HUES6 (cell line): Measurements from ENCODE around the gene NALF2.

Source experiments
- H3K27ac ChIP-seq: 2 replicates; pipeline ENCODE4 v1.7.0; 2013; ENCODE audit warnings: low read depth, mild to moderate bottlenecking, low read length, inconsistent platforms
- H3K27me3 ChIP-seq: 2 replicates; pipeline ENCODE4 v1.6.1; 2013; ENCODE audit warnings: low read length; ENCODE audit not compliant: control insufficient read depth, insufficient read depth
- H3K36me3 ChIP-seq: 2 replicates; pipeline ENCODE4 v1.6.1; 2013; ENCODE audit warnings: low read length; ENCODE audit not compliant: control insufficient read depth, insufficient read depth
- H3K4me1 ChIP-seq: 2 replicates; pipeline ENCODE4 v1.6.1; 2013; ENCODE audit warnings: low read length; ENCODE audit not compliant: control insufficient read depth, insufficient read depth
- H3K4me3 ChIP-seq: 2 replicates; pipeline ENCODE4 v1.5.1; 2013; ENCODE audit warnings: low read depth, low read length
- H3K9ac ChIP-seq: one replicate; pipeline ENCODE4 v1.6.1; 2013; ENCODE audit warnings: mild to moderate bottlenecking, low read length
- H3K9me3 ChIP-seq: 2 replicates; pipeline ENCODE4 v1.6.1; 2013; ENCODE audit warnings: low read depth, low read length; ENCODE audit not compliant: control insufficient read depth, insufficient read depth

NALF2 gene

GRCh38 chrX:69503782-69504625, at the start of gene NALF2:
Gene NALF2 (plus strand): TSS chrX:69504326. CDS start chrX:69505283, 957 bp downstream.
- Histone ChIP-seq H3K4me1 (peaks cover 18% of the 10 kb centered on the region), H3K9me3 (peaks cover 8% of the 10 kb centered on the region; the same call in 1 of the 2 replicates), H3K36me3 (no peaks in the 10 kb centered on the region), H3K27ac (no peak within 1 kb of the TSS), H3K9ac (peak within 1 kb of the TSS; percentile 59), H3K4me3 (peak within 1 kb of the TSS; percentile 87), H3K27me3 (peaks cover 73% of the 10 kb centered on the region)

- Histone ChIP-seq H3K9me3 (peaks cover 10% of the 10 kb centered on the region; the same call in 1 of the 2 replicates), H3K4me1 (no peaks in the 10 kb centered on the region), H3K36me3 (no peaks in the 10 kb centered on the region), H3K4me3 (no peak overlapping the region), H3K27ac (no peak overlapping the region), H3K9ac (no peak overlapping the region), H3K27me3 (no peaks in the 10 kb centered on the region)
Measured at GRCh38 chrX:69457756-69458155, 46.4 kb upstream of the NALF2 start.

GRCh38 chrX:69466546-69466945, 37.6 kb upstream of the NALF2 start:
- H3K27me3 ChIP-seq = no peaks in the 10 kb centered on the region
- H3K4me3 ChIP-seq = no peak overlapping the region
- H3K9ac ChIP-seq = no peak overlapping the region
- H3K36me3 ChIP-seq = no peaks in the 10 kb centered on the region
- H3K27ac ChIP-seq = no peak overlapping the region
- H3K4me1 ChIP-seq = no peaks in the 10 kb centered on the region
- peaks cover 5% of the 10 kb centered on the region; the same call in 1 of the 2 replicates for H3K9me3 ChIP-seq

GRCh38 chrX:69469975-69470374, 34.2 kb upstream of the NALF2 start:
- H3K9me3 ChIP-seq = peaks cover 5% of the 10 kb centered on the region; the same call in 1 of the 2 replicates
- H3K4me1 ChIP-seq = no peaks in the 10 kb centered on the region
- no peak overlapping the region for H3K9ac ChIP-seq
- no peaks in the 10 kb centered on the region for H3K27me3 ChIP-seq
- no peaks in the 10 kb centered on the region for H3K36me3 ChIP-seq
- H3K4me3 ChIP-seq = no peak overlapping the region
- H3K27ac ChIP-seq = no peak overlapping the region

GRCh38 chrX:69489625-69490024, 14.5 kb upstream of the NALF2 start:
- no peak overlapping the region for H3K9ac ChIP-seq
- H3K9me3 ChIP-seq = peaks cover 6% of the 10 kb centered on the region; the same call in 1 of the 2 replicates
- H3K4me1 ChIP-seq = peaks cover 2% of the 10 kb centered on the region; the same call in 1 of the 2 replicates
- H3K27ac ChIP-seq = no peak overlapping the region
- H3K4me3 ChIP-seq = no peak overlapping the region
- H3K36me3 ChIP-seq = no peaks in the 10 kb centered on the region
- H3K27me3 ChIP-seq = peaks cover 6% of the 10 kb centered on the region; the same call in 1 of the 2 replicates

- H3K27ac ChIP-seq = no peak overlapping the region
- H3K36me3 ChIP-seq = no peaks in the 10 kb centered on the region
- peaks cover 12% of the 10 kb centered on the region; the same call in 1 of the 2 replicates for H3K9me3 ChIP-seq
- peaks cover 2% of the 10 kb centered on the region; the same call in 1 of the 2 replicates for H3K4me1 ChIP-seq
- peaks cover 22% of the 10 kb centered on the region for H3K27me3 ChIP-seq
- no peak overlapping the region for H3K9ac ChIP-seq
- no peak overlapping the region for H3K4me3 ChIP-seq
Measured at GRCh38 chrX:69493193-69493592, 10.9 kb upstream of the NALF2 start.

GRCh38 chrX:69493766-69494165, 10.4 kb upstream of the NALF2 start:
- Histone ChIP-seq H3K9ac (no peak overlapping the region), H3K4me3 (no peak overlapping the region), H3K36me3 (no peaks in the 10 kb centered on the region)

GRCh38 chrX:69496183-69496582, 7.9 kb upstream of the NALF2 start:
- H3K36me3 ChIP-seq = no peaks in the 10 kb centered on the region
- peaks cover 5% of the 10 kb centered on the region; the same call in 1 of the 2 replicates for H3K9me3 ChIP-seq
- H3K9ac ChIP-seq = no peak overlapping the region
- no peak overlapping the region for H3K27ac ChIP-seq
- H3K4me1 ChIP-seq = peaks cover 4% of the 10 kb centered on the region; the same call in 1 of the 2 replicates
- H3K4me3 ChIP-seq = no peak overlapping the region
- peaks cover 31% of the 10 kb centered on the region for H3K27me3 ChIP-seq

More at GRCh38 chrX:69493766-69494165, 10.4 kb upstream of the NALF2 start:
- Histone ChIP-seq H3K9me3 (peaks cover 12% of the 10 kb centered on the region; the same call in 1 of the 2 replicates), H3K27me3 (peaks cover 24% of the 10 kb centered on the region), H3K4me1 (peaks cover 2% of the 10 kb centered on the region; the same call in 1 of the 2 replicates), H3K27ac (no peak overlapping the region)

GRCh38 chrX:69501429-69501828, 2.7 kb upstream of the NALF2 start:
- Histone ChIP-seq H3K9me3 (no peaks in the 10 kb centered on the region; the same call in 1 of the 2 replicates), H3K27ac (no peak overlapping the region)

GRCh38 chrX:69503228-69503781, 821 bp upstream of the NALF2 start:
- Histone ChIP-seq H3K9me3 (peaks cover 7% of the 10 kb centered on the region; the same call in 1 of the 2 replicates), H3K36me3 (no peaks in the 10 kb centered on the region), H3K27me3 (peaks cover 70% of the 10 kb centered on the region), H3K4me1 (peaks cover 18% of the 10 kb centered on the region), H3K4me3 (peak overlapping the region; percentile 87), H3K27ac (no peak overlapping the region), H3K9ac (no peak overlapping the region)

More at GRCh38 chrX:69501429-69501828, 2.7 kb upstream of the NALF2 start:
- Histone ChIP-seq H3K27me3 (peaks cover 58% of the 10 kb centered on the region), H3K9ac (no peak overlapping the region), H3K36me3 (no peaks in the 10 kb centered on the region), H3K4me3 (no peak overlapping the region), H3K4me1 (peaks cover 10% of the 10 kb centered on the region)
